OCI-LY7 (cell line): ENCODE measurements around the gene FCAMR. TPM values are rescaled to one million over a fixed set of nuclear protein-coding genes. Genes with fewer than 3 reads are reported as not detected.

Experiments
- BruUV-seq: library from RNA; stranded (reverse); fragments of 400-500 nt; replicated peaks from 2 replicates; lab custom pipeline; 2021; lab: Mats Ljungman, UMichigan
- CTCF ChIA-PET: fragments of 300-600 bp; sonication (Branson Sonifier 250); formaldehyde crosslinking; loops from one replicate; lab custom pipeline; 2022; ENCODE audit warnings: antibody characterized with exemption; ENCODE audit not compliant: unreplicated experiment; lab: Charles Lee
- POLR2A ChIA-PET: fragments of 300-600 bp; sonication (Branson Sonifier 250); formaldehyde crosslinking; loops from one replicate; lab custom pipeline; 2022; ENCODE audit warnings: antibody characterized with exemption; lab: Charles Lee
- DNase-seq: peaks from one replicate; pipeline ENCODE4 v3.0.0-alpha.2; 2015; ENCODE audit warnings: low spot score
- H2AFZ ChIP-seq: fragments of 200-600 bp; sonication (generic), shearing (Covaris generic); 2 replicates; pipeline ENCODE4 v1.6.1; 2014; ENCODE audit warnings: mild to moderate bottlenecking, antibody characterized with exemption, low read length, moderate library complexity
- H3K27ac ChIP-seq: fragments of 200-600 bp; sonication (generic); 2 replicates; pipeline ENCODE4 v1.5.1; 2014; ENCODE audit warnings: mixed run types, low read depth, mild to moderate bottlenecking, moderate library complexity, low read length, inconsistent platforms; ENCODE audit not compliant: poor library complexity, severe bottlenecking
- H3K36me3 ChIP-seq: fragments of 200-600 bp; sonication (generic); 2 replicates; pipeline ENCODE4 v1.6.1; 2014; ENCODE audit warnings: mild to moderate bottlenecking, antibody characterized with exemption, low read length, moderate library complexity, mixed read lengths; ENCODE audit not compliant: insufficient read depth
- H3K4me1 ChIP-seq: fragments of 200-600 bp; sonication (generic); 2 replicates; pipeline ENCODE4 v1.5.1; 2014; ENCODE audit warnings: mild to moderate bottlenecking, low read length; ENCODE audit not compliant: insufficient read depth, poor library complexity, severe bottlenecking
- H3K4me2 ChIP-seq: fragments of 200-600 bp; sonication (generic); 2 replicates; pipeline ENCODE4 v1.6.1; 2014; ENCODE audit warnings: mild to moderate bottlenecking, low read length
- H3K4me3 ChIP-seq: fragments of 200-600 bp; sonication (generic); 2 replicates; pipeline ENCODE4 v1.5.1; 2014; ENCODE audit warnings: mild to moderate bottlenecking, low read depth, low read length; ENCODE audit not compliant: poor library complexity, severe bottlenecking
- H3K79me2 ChIP-seq: fragments of 200-600 bp; sonication (generic); 2 replicates; pipeline ENCODE4 v1.6.1; 2016; ENCODE audit warnings: low read depth, mild to moderate bottlenecking, low read length, moderate library complexity, mixed read lengths; ENCODE audit not compliant: insufficient read depth
- H3K9me2 ChIP-seq: fragments of 200-600 bp; sonication (generic); 2 replicates; pipeline ENCODE4 v1.6.1; 2016; ENCODE audit warnings: mild to moderate bottlenecking, low read length, mixed read lengths; ENCODE audit not compliant: insufficient read depth
- H3K9me3 ChIP-seq: fragments of 200-600 bp; sonication (generic); 2 replicates; pipeline ENCODE4 v1.6.1; 2014; ENCODE audit warnings: mild to moderate bottlenecking, mixed run types, low read length, mixed read lengths
- H4K20me1 ChIP-seq: fragments of 200-600 bp; sonication (generic); 2 replicates; pipeline ENCODE4 v1.6.1; 2014; ENCODE audit warnings: mild to moderate bottlenecking, antibody characterized with exemption, low read length, moderate library complexity, mixed read lengths; ENCODE audit not compliant: insufficient read depth
- CTCF ChIP-seq: fragments of 200-600 bp; sonication (generic); conservative IDR thresholded peaks from 2 replicates; pipeline ENCODE4 v1.5.1; 2014; ENCODE audit warnings: mild to moderate bottlenecking, antibody characterized with exemption, low read length, moderate library complexity, mixed read lengths
- EZH2phosphoT487 ChIP-seq: fragments of 200-600 bp; sonication (generic); IDR thresholded peaks from 2 replicates; pipeline ENCODE4 v1.6.1; 2018; ENCODE audit warnings: low read depth, borderline replicate concordance, mild to moderate bottlenecking, mixed run types, antibody characterized with exemption, low read length, moderate library complexity, mixed read lengths
- intact Hi-C: fragments of 100-400 bp; cut with micrococcal nuclease; formaldehyde crosslinking; loops from one replicate; pipeline ENCODE4 v1.10.0; 2022; ENCODE audit not compliant: unreplicated experiment
- total RNA-seq, 2 experiments: library from RNA; depleted of rRNA in 1 of 2; stranded (reverse); fragments of >200 nt in 1 of 2; shearing (Covaris generic) in 1 of 2; gene quantifications; 2 replicates each; pipeline ENCODE4 v1.2.3, GENCODE V29; 2014 to 2022

Gene FCAMR
- total RNA-seq, 2 experiments from 2014 or later = not detected

GRCh38 chr1:206957639-206958038, 12.6 kb downstream of the FCAMR start:
- ChIA-PET POLR2A (no interaction called here), CTCF (no interaction called here)
- Histone ChIP-seq H4K20me1 (no peaks in the 10 kb centered on the region), H3K9me2 (no peaks in the 10 kb centered on the region), H3K79me2 (no peaks in the 10 kb centered on the region), H3K4me3 (no peak overlapping the region), H2AFZ (no peak overlapping the region), H3K4me2 (no peak overlapping the region), H3K4me1 (no peaks in the 10 kb centered on the region), H3K9me3 (no peaks in the 10 kb centered on the region), H3K27ac (no peak overlapping the region), H3K36me3 (no peaks in the 10 kb centered on the region)
- no peak for TF ChIP-seq CTCF
- no TSS peak for BruUV-seq
- DNase-seq = no peak
- intact Hi-C loops = no loop called here

GRCh38 chr1:206955476-206956451, 14.5 kb downstream of the FCAMR start:
- no peak overlapping the region for H3K4me2 ChIP-seq
- POLR2A ChIA-PET = no interaction called here

More at GRCh38 chr1:206955476-206956451, 14.5 kb downstream of the FCAMR start:
- CTCF ChIA-PET = no interaction called here
- intact Hi-C loops = no loop called here
- BruUV-seq = no TSS peak
- Histone ChIP-seq H2AFZ (no peak overlapping the region), H3K79me2 (no peaks in the 10 kb centered on the region), H4K20me1 (no peaks in the 10 kb centered on the region), H3K9me3 (no peaks in the 10 kb centered on the region), H3K36me3 (no peaks in the 10 kb centered on the region), H3K4me1 (no peaks in the 10 kb centered on the region), H3K4me3 (no peak overlapping the region), H3K9me2 (no peaks in the 10 kb centered on the region), H3K27ac (no peak overlapping the region)
- no peak for DNase-seq
- no peak for TF ChIP-seq EZH2phosphoT487
- TF ChIP-seq CTCF = no peak
